AG09309 (cell line): ENCODE results near the gene NLRC4.

ENCODE experiments used
- DNase-seq: peaks from one replicate; pipeline ENCODE4 v3.0.0-alpha.2; 2010; ENCODE audit warnings: low read depth
- H3K4me3 ChIP-seq: 2 replicates; pipeline ENCODE4 v1.5.1; 2011; ENCODE audit warnings: mild to moderate bottlenecking, low read depth, low read length, moderate library complexity; ENCODE audit not compliant: control insufficient read depth
- TF ChIP-seq, protein P1 (sequence below): IDR thresholded peaks from 2 replicates; pipeline ENCODE4 v1.5.1; 2011; ENCODE audit warnings: mild to moderate bottlenecking, low read depth, low read length, inconsistent platforms; ENCODE audit not compliant: insufficient read depth, control insufficient read depth; ENCODE audit errors: missing control alignments

NLRC4 gene

DNA sequence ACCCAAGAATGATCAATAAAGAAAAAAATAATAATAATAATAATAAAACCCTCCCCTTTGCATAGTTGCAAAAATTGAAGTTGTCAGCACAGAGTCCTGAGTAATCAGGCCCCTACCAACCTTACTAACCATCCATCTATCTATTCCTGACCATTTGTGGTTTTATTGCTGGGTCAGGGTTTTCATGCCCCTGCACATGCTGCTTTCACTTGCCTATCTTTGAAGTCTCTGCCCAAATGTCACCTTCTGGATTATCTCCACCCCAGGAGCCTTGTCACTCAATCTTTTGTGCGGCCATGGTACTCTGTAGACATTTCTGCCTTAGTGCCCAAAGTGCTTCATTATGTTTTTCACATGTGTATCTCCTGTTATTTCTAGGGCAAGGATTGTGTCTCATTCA lies 63.9 kb downstream of the NLRC4 start:
- TF ChIP-seq, protein P1, sequence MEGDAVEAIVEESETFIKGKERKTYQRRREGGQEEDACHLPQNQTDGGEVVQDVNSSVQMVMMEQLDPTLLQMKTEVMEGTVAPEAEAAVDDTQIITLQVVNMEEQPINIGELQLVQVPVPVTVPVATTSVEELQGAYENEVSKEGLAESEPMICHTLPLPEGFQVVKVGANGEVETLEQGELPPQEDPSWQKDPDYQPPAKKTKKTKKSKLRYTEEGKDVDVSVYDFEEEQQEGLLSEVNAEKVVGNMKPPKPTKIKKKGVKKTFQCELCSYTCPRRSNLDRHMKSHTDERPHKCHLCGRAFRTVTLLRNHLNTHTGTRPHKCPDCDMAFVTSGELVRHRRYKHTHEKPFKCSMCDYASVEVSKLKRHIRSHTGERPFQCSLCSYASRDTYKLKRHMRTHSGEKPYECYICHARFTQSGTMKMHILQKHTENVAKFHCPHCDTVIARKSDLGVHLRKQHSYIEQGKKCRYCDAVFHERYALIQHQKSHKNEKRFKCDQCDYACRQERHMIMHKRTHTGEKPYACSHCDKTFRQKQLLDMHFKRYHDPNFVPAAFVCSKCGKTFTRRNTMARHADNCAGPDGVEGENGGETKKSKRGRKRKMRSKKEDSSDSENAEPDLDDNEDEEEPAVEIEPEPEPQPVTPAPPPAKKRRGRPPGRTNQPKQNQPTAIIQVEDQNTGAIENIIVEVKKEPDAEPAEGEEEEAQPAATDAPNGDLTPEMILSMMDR = no peak
- no peak overlapping the region for H3K4me3 ChIP-seq
- DNase-seq = no peak

- H3K4me3 ChIP-seq = no peak overlapping the region
- TF ChIP-seq, protein P1 = no peak
- no peak for DNase-seq
These were observed 72.3 kb downstream of the NLRC4 start for GRCh38 chr2:32192418-32192817.

DNA sequence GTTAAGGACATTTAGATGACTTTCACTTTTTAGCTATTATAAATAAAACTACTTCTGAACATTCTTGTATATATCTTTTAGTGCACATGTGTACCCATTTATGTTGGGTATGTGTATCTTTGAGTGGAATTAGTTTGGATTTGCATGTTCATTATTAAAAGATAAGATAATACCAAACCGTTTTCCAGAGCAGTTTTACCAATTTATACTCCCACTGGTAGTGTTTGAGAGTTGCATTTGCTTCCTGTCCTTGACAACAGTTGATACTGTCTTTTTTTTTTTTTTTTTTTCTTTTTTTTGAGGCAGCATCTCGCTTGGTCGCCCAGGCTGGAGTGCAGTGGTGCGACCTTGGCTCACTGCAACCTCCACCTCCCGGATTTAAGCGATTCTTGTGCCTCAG lies 75.7 kb downstream of the NLRC4 start:
- TF ChIP-seq, protein P1 = no peak
- DNase-seq = no peak
- no peak overlapping the region for H3K4me3 ChIP-seq

DNA sequence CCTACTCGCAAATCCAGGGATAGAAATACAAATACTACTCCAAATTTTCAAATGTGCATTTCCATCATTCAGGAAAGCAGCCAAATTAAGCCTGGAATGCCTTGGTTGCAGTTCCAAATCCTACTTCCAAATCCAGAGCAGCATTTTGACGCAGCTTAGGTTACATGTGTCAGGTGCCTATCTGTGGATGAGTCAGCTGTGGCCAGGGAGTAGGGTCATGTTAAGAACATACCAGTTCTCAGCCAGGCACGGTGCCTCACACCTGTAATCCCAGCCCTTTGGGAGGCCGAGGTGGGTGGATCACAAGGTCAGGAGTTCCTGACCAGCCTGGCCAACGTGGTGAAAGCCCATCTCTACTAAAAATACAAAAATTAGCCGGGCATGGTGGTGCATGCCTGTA lies 82.0 kb downstream of the NLRC4 start:
- TF ChIP-seq, protein P1 = no peak
- DNase-seq = no peak

More for the DNA sequence above, 82.0 kb downstream of the NLRC4 start:
- no peak overlapping the region for H3K4me3 ChIP-seq
